ENCODE measurements around the gene EFS.

DNA sequence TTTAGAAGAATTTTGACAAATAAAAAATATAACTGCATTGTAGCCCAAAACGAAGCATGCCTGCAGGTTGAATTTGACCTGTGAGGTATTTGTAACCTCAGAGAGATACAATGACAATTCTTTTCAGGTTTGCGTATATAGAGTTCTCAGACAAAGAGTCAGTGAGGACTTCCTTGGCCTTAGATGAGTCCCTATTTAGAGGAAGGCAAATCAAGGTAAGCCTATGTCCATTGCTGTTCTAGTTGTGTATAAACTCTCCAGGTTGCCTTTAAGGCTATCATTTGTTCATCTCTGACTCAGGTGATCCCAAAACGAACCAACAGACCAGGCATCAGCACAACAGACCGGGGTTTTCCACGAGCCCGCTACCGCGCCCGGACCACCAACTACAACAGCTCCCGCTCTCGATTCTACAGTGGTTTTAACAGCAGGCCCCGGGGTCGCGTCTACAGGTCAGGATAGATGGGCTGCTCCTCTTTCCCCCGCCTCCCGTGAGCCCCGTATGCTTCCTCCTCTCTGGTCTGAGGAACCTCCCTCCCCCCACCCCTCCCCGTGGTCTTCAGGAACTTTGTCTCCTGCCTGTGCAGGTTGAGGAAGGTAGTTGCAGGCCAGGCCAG lies 41.0 kb downstream of the EFS start:
- TF ChIP-seq CTCF (conservative IDR thresholded peaks at IDR 0.05; ENCODE audit: low read length), result no peak
- TF ChIP-seq EZH2phosphoT487 (IDR thresholded peaks at IDR 0.05; ENCODE audit: borderline replicate concordance, low read depth, low read length), result no peak

Data from OCI-LY7 (cell line).